Liver (tissue), 3 donors: Measurements from ENCODE around the gene RGP1.

Source experiments
- EGR1 ChIP-seq, 2 donors: IDR thresholded peaks; 2 replicates each; pipeline ENCODE4 v1.6.1; 2016 to 2018; ENCODE audit warnings: antibody characterized with exemption in 2 of 2, low read depth in 2 of 2
- GABPA ChIP-seq, 2 donors: IDR thresholded peaks in 1 of 2; conservative IDR thresholded peaks in 1 of 2; 2 replicates each; pipeline ENCODE4 v1.6.1; 2016; ENCODE audit warnings: antibody characterized with exemption in 2 of 2, mild to moderate bottlenecking in 1 of 2, moderate library complexity in 1 of 2
- RAD21 ChIP-seq, 2 donors: IDR thresholded peaks; 2 replicates each; pipeline ENCODE4 v1.6.1; 2016; ENCODE audit warnings: antibody characterized with exemption in 2 of 2, mild to moderate bottlenecking in 2 of 2
- TF ChIP-seq, protein P1 (sequence below): fragments of 150-350 bp; IDR thresholded peaks from 2 replicates; pipeline ENCODE4 v1.5.1; 2017; ENCODE audit warnings: improper control_type of control experiment, low read depth, low read length; ENCODE audit not compliant: missing input control
- donor health status: healthy.
- donor health status: healthy.

- TF ChIP-seq, protein P1, sequence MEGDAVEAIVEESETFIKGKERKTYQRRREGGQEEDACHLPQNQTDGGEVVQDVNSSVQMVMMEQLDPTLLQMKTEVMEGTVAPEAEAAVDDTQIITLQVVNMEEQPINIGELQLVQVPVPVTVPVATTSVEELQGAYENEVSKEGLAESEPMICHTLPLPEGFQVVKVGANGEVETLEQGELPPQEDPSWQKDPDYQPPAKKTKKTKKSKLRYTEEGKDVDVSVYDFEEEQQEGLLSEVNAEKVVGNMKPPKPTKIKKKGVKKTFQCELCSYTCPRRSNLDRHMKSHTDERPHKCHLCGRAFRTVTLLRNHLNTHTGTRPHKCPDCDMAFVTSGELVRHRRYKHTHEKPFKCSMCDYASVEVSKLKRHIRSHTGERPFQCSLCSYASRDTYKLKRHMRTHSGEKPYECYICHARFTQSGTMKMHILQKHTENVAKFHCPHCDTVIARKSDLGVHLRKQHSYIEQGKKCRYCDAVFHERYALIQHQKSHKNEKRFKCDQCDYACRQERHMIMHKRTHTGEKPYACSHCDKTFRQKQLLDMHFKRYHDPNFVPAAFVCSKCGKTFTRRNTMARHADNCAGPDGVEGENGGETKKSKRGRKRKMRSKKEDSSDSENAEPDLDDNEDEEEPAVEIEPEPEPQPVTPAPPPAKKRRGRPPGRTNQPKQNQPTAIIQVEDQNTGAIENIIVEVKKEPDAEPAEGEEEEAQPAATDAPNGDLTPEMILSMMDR = no peak
- TF ChIP-seq EGR1 (IDR thresholded peaks at IDR 0.05; ENCODE audit: low read depth in 2 of 2) (no peak), RAD21 (IDR thresholded peaks at IDR 0.05) (no peak), GABPA (IDR thresholded peaks at IDR 0.05 in 1 of 2, conservative IDR thresholded peaks at IDR 0.05 in 1 of 2) (no peak)
Observed at GRCh38 chr9:35754264-35754663, 5.2 kb downstream of the RGP1 start, which contains the start of gene MSMP.
